Activated B cell treated with CpG ODN at 0.5 μM for 24 hours (primary cell): ENCODE data around the gene HRK. TPM values are rescaled to one million over a fixed set of nuclear protein-coding genes. Genes with fewer than 3 reads are reported as not detected.

Experiments
- ATAC-seq: fragments of 200-7000 bp; cut with Tn5 transposase; one replicate; pipeline ENCODE4 v1.10.0; 2021; ENCODE audit warnings: low read depth, mild to moderate bottlenecking, moderate library complexity
- CTCF ChIA-PET: fragments of 350-600 bp; sonication (Branson Sonifier 250); formaldehyde crosslinking; loops from one replicate; lab custom pipeline; 2021; ENCODE audit warnings: antibody characterized with exemption; lab: Charles Lee
- POLR2A ChIA-PET: fragments of 350-600 bp; sonication (Branson Sonifier 250); formaldehyde crosslinking; loops from one replicate; lab custom pipeline; 2021; ENCODE audit warnings: antibody characterized with exemption; lab: Charles Lee
- DNase-seq: peaks from one replicate; pipeline ENCODE4 v3.0.0; 2022
- H3K27ac Mint-ChIP-seq: one replicate; pipeline ENCODE4 v1.8.0; 2020; ENCODE audit warnings: mixed read lengths
- H3K27me3 Mint-ChIP-seq: one replicate; pipeline ENCODE4 v1.8.0; 2021; ENCODE audit warnings: mixed read lengths
- H3K36me3 Mint-ChIP-seq: one replicate; pipeline ENCODE4 v1.8.0; 2021; ENCODE audit warnings: low read depth, mixed read lengths
- H3K4me1 Mint-ChIP-seq: one replicate; pipeline ENCODE4 v1.8.0; 2021; ENCODE audit warnings: mixed read lengths
- H3K4me3 Mint-ChIP-seq: one replicate; pipeline ENCODE4 v1.8.0; 2020; ENCODE audit warnings: mild to moderate bottlenecking, mixed read lengths
- H3K9me3 Mint-ChIP-seq: one replicate; pipeline ENCODE4 v1.8.0; 2020; ENCODE audit warnings: mixed read lengths
- CTCF ChIP-seq: fragments of 200-600 bp; IDR thresholded peaks from one replicate; pipeline ENCODE4 v1.8.0; 2022; ENCODE audit warnings: antibody characterized with exemption, mild to moderate bottlenecking
- intact Hi-C: fragments of 100-400 bp; cut with micrococcal nuclease; formaldehyde crosslinking; loops from one replicate; pipeline ENCODE4 v1.15.1; 2024
- total RNA-seq: library from RNA; stranded (reverse); gene quantifications from 2 replicates; pipeline ENCODE4 v1.2.3, GENCODE V29; 2022

The HRK gene
- total RNA-seq, 1 donor from 2014 or later: 4.7 TPM

DNA sequence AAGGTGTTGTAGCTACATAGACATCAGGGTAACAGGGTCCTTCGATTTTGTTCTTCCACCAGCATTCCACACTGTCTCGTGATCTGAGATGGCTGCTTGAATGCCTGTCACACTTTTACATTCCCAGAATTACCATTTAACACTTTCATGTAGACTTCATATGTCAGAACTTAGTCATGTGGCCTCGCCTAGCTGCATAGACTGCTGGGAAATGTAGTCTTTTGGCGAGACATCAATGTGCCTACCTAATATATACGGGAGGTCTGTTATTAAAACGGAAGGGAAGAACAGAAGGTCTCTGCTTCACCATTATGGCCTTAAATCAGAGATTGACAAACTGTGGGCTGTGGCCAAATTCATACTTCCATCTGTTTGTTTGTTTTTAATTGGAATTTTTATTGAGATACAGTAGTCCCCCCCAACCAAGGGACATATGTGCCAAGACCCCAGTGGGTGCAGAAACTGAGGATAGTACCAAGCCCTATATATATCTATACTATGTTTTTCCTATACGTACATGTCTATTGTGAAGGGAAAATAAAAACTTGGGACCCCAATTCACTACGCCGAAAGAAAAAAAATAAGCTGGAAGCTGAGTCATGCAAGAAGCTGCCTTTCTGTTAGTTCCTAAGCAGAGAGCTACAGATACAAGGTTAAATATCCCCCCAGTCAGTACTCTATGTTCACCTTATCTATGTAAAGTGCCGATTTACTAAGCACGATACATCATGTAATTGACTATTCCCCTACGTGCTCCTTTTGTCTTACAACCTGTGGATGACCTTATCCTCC is 11.3 kb upstream of the HRK start:
- DNase-seq (no peak), ATAC-seq (no peak)
- no peak overlapping the region for H3K4me3 Mint-ChIP-seq
- intact Hi-C loops: no loop called here
- no peaks in the 10 kb centered on the region for H3K36me3 Mint-ChIP-seq
- CTCF ChIA-PET: no interaction called here
- TF ChIP-seq CTCF: no peak
- H3K9me3 Mint-ChIP-seq: no peaks in the 10 kb centered on the region
- H3K4me1 Mint-ChIP-seq: no peaks in the 10 kb centered on the region
- peaks cover 12% of the 10 kb centered on the region for H3K27me3 Mint-ChIP-seq
- H3K27ac Mint-ChIP-seq: no peak overlapping the region
- POLR2A ChIA-PET: no interaction called here

DNA sequence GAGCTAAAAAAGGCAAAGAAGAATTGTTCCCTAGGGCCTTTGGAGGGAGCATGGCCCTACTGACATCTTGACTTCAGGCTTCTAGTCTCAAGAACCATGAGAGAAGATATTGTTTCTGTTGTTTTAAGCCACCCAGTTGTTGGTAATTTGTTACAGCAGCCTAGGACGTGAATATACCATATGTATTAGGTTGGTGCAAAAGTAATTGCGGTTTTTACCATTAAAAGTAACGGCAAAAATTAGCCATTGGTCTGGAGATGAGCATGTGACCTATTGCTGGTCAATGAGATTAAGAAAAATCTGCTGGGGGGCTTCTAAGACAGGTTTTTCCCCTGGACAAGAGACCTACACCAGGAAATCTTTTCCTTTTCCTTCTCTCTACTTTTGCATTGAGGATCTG is 9.8 kb upstream of the HRK start:
- no peak for ATAC-seq
- H3K9me3 Mint-ChIP-seq: no peaks in the 10 kb centered on the region
- H3K36me3 Mint-ChIP-seq: no peaks in the 10 kb centered on the region
- no peaks in the 10 kb centered on the region for H3K4me1 Mint-ChIP-seq
- POLR2A ChIA-PET: interaction anchor here (0.6 kb wide), 1 partner anchor 620 kb away, joined by 3 read pairs; no protein-coding TSS in a partner anchor
- H3K27ac Mint-ChIP-seq: no peak overlapping the region
- H3K27me3 Mint-ChIP-seq: peaks cover 14% of the 10 kb centered on the region
- intact Hi-C loops: no loop called here
- DNase-seq: no peak
- CTCF ChIA-PET: no interaction called here
- TF ChIP-seq CTCF: no peak
- H3K4me3 Mint-ChIP-seq: no peak overlapping the region

- Mint-ChIP-seq H3K4me1 (peaks cover 4% of the 10 kb centered on the region), H3K27me3 (peaks cover 11% of the 10 kb centered on the region), H3K4me3 (no peak overlapping the region), H3K36me3 (no peaks in the 10 kb centered on the region), H3K9me3 (no peaks in the 10 kb centered on the region), H3K27ac (no peak overlapping the region)
- POLR2A ChIA-PET: no interaction called here
- no peak for ATAC-seq
- TF ChIP-seq CTCF: no peak
- CTCF ChIA-PET: no interaction called here
- DNase-seq: no peak
- intact Hi-C loops: no loop called here
Observed at GRCh38 chr12:116890330-116890729, 9.1 kb upstream of the HRK start.

DNA sequence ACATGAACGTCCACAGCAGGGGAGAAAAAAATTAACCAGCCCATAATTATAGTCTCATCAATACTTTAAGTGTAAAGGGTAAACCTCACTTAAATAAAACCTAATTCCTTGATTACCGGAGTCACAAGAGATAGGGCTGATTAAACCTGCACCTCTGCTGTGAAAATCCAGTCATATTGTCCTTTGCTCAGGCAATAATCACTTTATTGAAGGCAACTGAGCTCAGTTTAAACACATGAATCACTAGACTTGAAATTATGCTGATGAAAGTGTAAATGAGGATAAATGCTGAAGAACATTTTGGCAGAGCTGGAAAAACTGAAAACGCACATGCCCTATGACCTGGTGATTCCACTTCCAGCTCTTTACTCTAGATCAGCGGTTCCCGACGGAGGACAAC is 6.7 kb upstream of the HRK start:
- Mint-ChIP-seq H3K4me3 (no peak overlapping the region), H3K4me1 (peaks cover 7% of the 10 kb centered on the region), H3K9me3 (no peaks in the 10 kb centered on the region), H3K36me3 (no peaks in the 10 kb centered on the region), H3K27me3 (peaks cover 12% of the 10 kb centered on the region), H3K27ac (no peak overlapping the region)
- ATAC-seq (no peak), DNase-seq (no peak)
- ChIA-PET POLR2A (no interaction called here), CTCF (no interaction called here)
- no peak for TF ChIP-seq CTCF
- intact Hi-C loops: no loop called here

GRCh38 chr12:116887244-116887643 is 6.0 kb upstream of the HRK start:
- no peak for DNase-seq
- no peak overlapping the region for H3K27ac Mint-ChIP-seq
- peaks cover 16% of the 10 kb centered on the region for H3K27me3 Mint-ChIP-seq
- no peak overlapping the region for H3K4me3 Mint-ChIP-seq
- intact Hi-C loops: no loop called here
- H3K36me3 Mint-ChIP-seq: no peaks in the 10 kb centered on the region
- no peak for TF ChIP-seq CTCF
- no peaks in the 10 kb centered on the region for H3K9me3 Mint-ChIP-seq
- CTCF ChIA-PET: no interaction called here
- POLR2A ChIA-PET: no interaction called here
- no peak for ATAC-seq
- H3K4me1 Mint-ChIP-seq: peaks cover 13% of the 10 kb centered on the region
